HG03280 (cell line): ENCODE results near the gene CACNA1A.
"Not testable (repeated sequence)": the region's sequence is repeated elsewhere in the genome, so short reads cannot be mapped to it uniquely, and the experiment has no call there.

Source experiments
- ATAC-seq: cut with Tn5 transposase; IDR thresholded peaks from one replicate; pipeline ENCODE4 v1.9.1; 2021; ENCODE audit warnings: mild to moderate bottlenecking, moderate library complexity; ENCODE audit not compliant: unreplicated experiment

Gene CACNA1A

GRCh38 chr19:13169769-13170168 is 336.5 kb downstream of the CACNA1A start:
- no peak for ATAC-seq

DNA sequence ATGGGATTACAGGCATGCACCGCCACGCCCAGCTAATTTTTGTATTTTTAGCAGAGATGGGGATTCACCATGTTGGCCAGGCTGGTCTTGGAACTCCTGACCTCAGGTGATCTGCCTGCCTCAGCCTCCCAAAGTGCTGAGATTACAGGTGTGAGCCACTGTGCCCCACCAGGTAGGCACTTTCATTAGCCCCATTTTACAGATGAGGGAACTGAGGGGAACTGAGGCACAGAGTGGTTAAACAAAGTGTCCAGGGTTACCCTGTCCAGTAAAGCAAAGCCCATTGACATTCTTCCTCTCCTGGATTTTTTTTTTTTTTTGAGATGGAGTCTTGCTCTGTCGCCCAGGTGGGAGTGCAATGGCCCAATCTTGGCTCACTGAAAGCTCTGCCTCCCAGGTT is 340.1 kb downstream of the CACNA1A start:
- not testable (repeated sequence) for ATAC-seq

DNA sequence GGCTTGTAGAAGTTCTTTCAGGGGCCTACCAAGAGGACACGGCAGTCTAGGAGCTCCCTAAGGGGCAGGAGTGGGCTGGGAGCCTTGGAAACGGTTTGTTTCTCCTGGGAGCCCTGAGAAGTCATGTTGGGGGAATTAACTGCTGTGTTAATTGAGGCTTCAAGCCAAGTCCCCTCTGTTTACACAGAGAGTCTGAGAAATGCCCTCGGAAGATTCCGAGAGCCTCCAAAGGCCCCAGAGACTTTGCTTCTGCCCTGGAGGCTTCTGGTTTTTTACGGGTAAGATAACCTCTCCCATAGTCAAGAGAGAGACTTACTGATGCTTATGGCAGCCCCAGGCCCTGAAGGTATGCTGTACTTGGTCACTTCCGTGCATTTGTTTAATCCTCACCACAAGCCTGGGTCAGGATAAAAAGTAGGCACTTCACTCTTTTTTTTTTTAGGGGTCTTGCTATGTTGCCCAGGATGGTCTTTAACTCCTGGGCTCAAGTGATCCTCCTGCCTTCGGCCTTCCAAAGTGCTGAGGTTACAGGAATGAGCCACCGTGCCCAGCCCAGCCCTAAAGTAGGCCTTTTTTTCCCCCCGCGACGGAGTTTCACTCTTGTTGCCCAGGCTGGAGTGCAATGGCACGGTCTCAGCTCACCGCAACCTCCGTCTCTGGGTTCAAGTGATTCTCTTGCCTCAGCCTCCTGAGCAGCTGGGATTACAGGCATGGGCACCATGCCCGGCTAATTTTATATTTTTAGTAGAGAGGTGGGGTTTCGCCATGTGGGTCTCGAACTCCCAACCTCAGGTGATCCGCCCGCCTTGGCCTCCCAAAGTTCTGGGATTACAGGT is 340.9 kb downstream of the CACNA1A start:
- ATAC-seq, result no peak

DNA sequence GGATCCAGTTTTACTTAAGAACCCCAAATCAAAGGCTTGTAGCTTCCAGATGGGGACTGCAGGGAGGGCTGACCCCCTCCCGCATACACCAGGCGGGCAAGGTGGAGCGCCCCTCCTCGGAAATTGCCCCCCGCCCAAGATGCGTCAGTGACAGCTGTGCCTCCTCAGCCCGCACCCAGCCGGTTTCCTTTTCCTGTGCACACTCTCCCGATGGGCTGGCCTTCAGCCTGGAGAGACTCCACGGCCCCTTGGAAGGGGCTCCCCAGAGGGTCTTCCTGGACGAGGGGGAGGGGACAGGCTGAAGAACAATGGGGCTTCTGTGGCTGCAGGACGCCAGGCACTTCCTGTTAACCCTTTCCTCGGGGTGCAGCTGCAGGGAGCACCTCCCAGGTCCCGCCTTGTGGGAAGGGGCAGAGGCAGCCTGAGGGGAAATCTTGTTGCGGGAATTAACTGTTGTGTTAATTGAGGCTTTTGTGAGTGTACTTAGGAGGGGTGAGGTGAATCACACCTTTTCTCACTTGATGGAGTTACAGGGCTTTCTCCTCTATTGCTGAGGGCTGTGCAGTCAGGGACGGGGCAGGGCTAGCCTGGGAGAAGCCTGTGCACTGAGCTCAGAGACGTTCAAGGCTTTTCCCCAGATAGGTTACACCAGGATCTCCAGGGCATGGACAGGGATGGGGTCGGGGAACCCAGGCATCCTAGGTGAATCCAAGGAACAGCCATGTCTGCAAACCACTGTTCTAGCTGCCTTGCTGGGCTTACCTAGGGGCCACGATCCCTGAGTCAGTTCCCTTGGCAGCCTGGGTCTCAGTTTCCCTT is 341.7 kb downstream of the CACNA1A start:
- no peak for ATAC-seq

- ATAC-seq, result no peak
These were observed 342.5 kb downstream of the CACNA1A start for GRCh38 chr19:13163609-13164342.

DNA sequence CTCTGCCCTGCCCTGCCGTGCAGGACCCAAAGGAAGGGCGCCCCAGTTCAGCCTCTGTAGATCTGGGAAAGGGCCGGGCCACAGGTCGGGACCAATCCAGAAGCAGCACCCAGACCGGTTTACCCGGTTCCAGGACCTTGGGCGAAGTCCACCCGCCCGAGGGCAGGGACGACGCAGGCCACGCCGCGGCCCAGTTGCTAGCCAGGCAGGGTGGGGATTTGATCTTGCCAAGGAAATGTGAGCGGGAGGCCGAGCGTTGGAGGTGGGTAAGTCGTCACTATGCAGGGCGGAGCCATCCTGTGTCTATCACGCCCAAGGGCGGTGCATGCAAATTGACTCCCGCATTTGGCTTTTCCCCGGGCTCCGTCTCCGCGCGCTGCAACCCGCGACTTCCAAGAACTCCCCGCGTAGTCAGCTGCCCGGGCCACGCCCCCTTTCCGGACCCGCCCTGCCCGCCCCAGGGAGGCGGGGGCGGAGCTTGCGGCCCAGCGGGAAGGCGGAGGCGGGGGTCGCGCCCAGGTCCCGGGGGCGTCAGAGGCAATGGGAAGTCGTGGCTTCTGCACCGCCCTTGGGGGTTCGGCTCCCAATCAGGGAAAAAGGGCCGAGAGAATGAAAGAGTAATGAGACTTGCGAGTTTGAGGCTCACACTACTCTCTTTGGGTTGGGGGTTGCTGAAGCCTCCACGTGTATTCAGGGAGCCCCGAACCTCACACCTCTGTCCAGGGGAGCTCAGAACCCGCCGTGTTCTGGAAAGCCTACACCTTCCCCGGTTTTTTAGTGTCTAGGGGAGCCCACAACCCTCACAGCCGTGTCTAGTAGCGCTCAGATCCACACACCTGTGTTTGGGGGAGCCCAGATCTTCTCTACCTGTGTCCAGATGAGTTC is 343.3 kb downstream of the CACNA1A start:
- peak; percentile 34 for ATAC-seq

- no peak for ATAC-seq
These were observed 345.7 kb downstream of the CACNA1A start for GRCh38 chr19:13160557-13160956.

- no peak for ATAC-seq
These were observed 346.6 kb downstream of the CACNA1A start for GRCh38 chr19:13159713-13160112.
